ENCODE results near the gene PDE1C. TPM values are rescaled to one million over a fixed set of nuclear protein-coding genes. Genes with fewer than 3 reads are reported as not detected.

PDE1C gene
- total RNA-seq, 6 experiments from 2014 or later: 0.19 to 1.9 (median 1.2) TPM

DNA sequence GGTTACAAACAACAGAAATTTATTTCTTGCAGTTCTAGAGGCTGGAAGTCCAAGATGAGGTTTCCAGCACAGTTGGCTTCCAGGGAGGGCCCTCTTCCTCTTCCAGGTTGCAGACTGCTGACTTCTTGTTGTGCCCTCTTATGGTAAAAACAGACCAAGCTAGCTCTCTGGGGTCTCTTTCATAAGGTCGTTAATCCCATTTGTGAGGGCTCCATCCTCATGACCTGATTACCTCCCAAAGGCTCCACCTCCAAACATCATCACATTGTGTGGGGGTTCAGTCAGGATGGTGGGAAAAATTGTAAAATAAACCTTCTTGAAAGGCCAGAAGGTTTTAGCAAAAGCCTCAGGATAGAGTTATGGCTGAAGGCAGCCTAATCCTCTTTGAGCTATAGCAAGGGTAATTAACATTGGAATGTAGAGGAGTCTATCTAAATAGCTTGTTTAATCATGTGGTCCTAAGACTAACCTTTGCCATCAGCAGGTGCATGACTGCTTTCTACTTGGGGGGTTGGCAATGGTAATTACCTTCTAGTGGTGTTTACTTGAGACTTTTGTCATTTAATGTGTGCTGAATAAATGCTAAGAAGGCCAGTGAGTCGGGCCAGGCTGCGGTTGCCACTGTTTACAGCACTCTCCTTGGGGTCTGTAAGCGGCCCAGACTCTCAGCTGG, 302.4 kb downstream of the PDE1C start:
- Mint-ChIP-seq H3K4me3 (no peak overlapping the region), H3K9me3 (peaks cover 14% of the 10 kb centered on the region), H3K27me3 (ENCODE audit: insufficient read depth) (no peaks in the 10 kb centered on the region), H3K36me3 (ENCODE audit: low read depth) (no peaks in the 10 kb centered on the region), H3K4me1 (ENCODE audit: low read depth) (no peaks in the 10 kb centered on the region), H3K27ac (no peak overlapping the region)
- TF ChIP-seq, protein P1, sequence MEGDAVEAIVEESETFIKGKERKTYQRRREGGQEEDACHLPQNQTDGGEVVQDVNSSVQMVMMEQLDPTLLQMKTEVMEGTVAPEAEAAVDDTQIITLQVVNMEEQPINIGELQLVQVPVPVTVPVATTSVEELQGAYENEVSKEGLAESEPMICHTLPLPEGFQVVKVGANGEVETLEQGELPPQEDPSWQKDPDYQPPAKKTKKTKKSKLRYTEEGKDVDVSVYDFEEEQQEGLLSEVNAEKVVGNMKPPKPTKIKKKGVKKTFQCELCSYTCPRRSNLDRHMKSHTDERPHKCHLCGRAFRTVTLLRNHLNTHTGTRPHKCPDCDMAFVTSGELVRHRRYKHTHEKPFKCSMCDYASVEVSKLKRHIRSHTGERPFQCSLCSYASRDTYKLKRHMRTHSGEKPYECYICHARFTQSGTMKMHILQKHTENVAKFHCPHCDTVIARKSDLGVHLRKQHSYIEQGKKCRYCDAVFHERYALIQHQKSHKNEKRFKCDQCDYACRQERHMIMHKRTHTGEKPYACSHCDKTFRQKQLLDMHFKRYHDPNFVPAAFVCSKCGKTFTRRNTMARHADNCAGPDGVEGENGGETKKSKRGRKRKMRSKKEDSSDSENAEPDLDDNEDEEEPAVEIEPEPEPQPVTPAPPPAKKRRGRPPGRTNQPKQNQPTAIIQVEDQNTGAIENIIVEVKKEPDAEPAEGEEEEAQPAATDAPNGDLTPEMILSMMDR (IDR thresholded peaks at IDR 0.05): no peak
- DNase-seq: no peak

DNA sequence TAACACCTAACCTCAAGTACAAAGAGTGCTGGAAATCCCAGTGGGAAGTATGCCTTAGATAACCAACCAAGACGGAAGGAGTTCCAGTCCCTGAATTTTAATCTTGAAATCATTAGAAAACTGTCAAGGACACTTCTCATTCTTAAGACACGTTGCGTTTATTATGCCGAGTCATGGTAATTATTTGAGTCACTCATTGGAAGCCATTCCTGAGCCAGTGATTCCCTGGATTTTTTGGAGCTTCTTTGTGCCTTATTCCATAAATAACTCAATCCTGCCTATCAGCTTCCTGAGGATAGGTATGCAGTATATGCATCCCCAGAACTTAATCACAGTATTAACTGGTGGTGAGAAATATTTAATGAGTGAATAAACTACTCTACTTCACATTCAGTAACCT, 305.7 kb downstream of the PDE1C start:
- TF ChIP-seq, protein P1 (IDR thresholded peaks at IDR 0.05): no peak
- Mint-ChIP-seq H3K9me3 (no peaks in the 10 kb centered on the region; the same call in 1 of the 2 replicates), H3K4me3 (no peak overlapping the region), H3K36me3 (ENCODE audit: low read depth) (no peaks in the 10 kb centered on the region), H3K27me3 (ENCODE audit: insufficient read depth) (peaks cover 2% of the 10 kb centered on the region), H3K4me1 (ENCODE audit: low read depth) (no peaks in the 10 kb centered on the region), H3K27ac (no peak overlapping the region)
- no peak for DNase-seq

GRCh38 chr7:31763548-31763947, 306.7 kb downstream of the PDE1C start:
- no peak overlapping the region for H3K27ac Mint-ChIP-seq
- TF ChIP-seq, protein P1 (IDR thresholded peaks at IDR 0.05): peak; percentile 43; the same call in 1 of the 2 replicates
- no peaks in the 10 kb centered on the region for H3K4me1 Mint-ChIP-seq (ENCODE audit: low read depth)
- H3K4me3 Mint-ChIP-seq: no peak overlapping the region
- peaks cover 2% of the 10 kb centered on the region for H3K27me3 Mint-ChIP-seq (ENCODE audit: insufficient read depth)
- H3K9me3 Mint-ChIP-seq: no peaks in the 10 kb centered on the region; the same call in 1 of the 2 replicates
- no peaks in the 10 kb centered on the region for H3K36me3 Mint-ChIP-seq (ENCODE audit: low read depth)
- no peak for DNase-seq

DNA sequence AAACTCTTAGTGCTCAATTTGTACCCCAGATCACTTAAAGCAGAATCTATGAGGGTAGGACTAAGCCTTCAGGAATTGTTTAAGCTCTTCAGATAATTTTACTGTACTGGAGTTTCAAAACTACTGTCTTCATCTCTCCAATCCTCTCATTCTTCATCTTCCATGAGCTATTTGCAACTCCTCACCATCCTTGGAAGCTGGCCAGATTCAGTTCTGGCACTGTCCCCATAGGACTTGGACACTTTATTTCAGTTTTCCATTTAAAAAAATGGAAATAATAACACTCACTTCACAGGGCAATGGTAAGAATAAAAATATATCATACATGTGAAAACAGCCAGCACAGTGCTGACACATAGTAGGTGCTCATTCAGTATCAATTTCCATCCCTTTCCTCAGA, 308.6 kb downstream of the PDE1C start:
- Mint-ChIP-seq H3K36me3 (ENCODE audit: low read depth) (no peaks in the 10 kb centered on the region), H3K27me3 (ENCODE audit: insufficient read depth) (peaks cover 2% of the 10 kb centered on the region), H3K4me3 (no peak overlapping the region), H3K4me1 (ENCODE audit: low read depth) (no peaks in the 10 kb centered on the region), H3K27ac (no peak overlapping the region), H3K9me3 (no peaks in the 10 kb centered on the region; the same call in 1 of the 2 replicates)
- DNase-seq: no peak
- TF ChIP-seq, protein P1 (IDR thresholded peaks at IDR 0.05): no peak

DNA sequence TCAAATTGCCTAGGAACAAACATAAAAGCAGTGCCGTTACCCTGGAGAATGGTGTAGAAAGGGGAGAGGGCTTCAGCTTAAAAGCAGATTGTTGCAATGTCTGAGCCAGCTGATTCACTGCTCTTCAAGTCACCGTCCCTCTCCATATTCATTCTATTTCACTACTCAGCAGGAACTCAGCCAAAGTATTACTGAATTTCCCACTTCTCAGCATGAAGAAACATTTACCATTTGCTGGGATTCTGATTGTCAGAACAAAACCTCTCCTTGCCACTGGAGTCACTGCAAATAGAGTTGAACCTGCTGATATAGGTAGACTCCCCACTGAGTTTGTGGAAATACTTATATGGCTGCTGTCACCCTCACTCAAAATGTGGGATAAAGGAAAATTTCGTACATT, 311.5 kb downstream of the PDE1C start:
- Mint-ChIP-seq H3K27me3 (ENCODE audit: insufficient read depth) (peaks cover 2% of the 10 kb centered on the region), H3K4me1 (ENCODE audit: low read depth) (no peaks in the 10 kb centered on the region), H3K4me3 (no peak overlapping the region), H3K9me3 (peaks cover 5% of the 10 kb centered on the region; the same call in 1 of the 2 replicates), H3K27ac (no peak overlapping the region), H3K36me3 (ENCODE audit: low read depth) (no peaks in the 10 kb centered on the region)
- no peak for DNase-seq
- TF ChIP-seq, protein P1 (IDR thresholded peaks at IDR 0.05): no peak
